Measurements from ENCODE around the gene BST1. TPM values are rescaled to one million over a fixed set of nuclear protein-coding genes. Genes with fewer than 3 reads are reported as not detected.
A peak's percentile ranks its signal among the peaks of the same experiment; 100 is the strongest.

The BST1 gene
- total and polyA plus RNA-seq, 12 donors = 2.3 to 10.3 (median 4.0) TPM

DNA sequence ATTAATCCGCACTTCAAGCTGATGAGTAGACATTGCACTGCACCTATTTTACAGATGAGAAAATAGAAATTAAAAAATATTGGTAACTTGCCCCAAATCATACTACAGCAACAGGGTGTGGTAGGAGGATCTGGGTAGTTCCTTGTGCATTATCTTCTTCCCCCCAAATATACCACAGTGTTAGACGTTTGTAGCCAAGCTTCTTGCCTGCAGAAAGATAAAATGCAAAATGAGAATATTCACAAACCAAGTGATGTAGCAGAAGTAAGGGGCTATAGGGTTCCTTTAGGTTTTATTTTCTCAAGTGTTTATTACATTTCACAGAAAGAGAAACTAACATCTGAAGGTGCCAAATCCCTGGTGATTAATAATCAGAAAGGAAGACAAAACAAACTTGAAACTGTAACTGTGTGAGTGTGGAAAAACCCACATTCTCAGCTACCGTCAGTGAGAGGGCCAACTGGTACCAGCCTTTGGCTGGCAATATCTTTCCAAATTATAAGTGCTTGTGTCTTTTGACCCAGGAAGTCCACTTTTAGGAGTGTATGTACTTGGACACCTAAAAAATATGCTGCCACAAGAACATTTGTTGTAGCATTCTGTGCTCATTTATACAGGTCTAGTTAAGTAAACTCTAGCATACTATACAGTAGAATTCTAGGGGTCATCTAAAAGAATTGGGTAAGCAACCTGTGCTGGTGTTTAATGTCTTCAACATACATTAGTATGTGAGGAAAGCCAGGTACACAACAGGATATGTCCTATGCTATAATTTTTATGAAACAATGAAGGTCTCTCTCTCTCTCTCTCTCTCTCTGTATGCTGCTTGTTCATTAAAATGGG, 68.6 kb downstream of the BST1 start:
- TF ChIP-seq POLR2A (IDR thresholded peaks at IDR 0.05) = no peak
- TF ChIP-seq, protein P1, sequence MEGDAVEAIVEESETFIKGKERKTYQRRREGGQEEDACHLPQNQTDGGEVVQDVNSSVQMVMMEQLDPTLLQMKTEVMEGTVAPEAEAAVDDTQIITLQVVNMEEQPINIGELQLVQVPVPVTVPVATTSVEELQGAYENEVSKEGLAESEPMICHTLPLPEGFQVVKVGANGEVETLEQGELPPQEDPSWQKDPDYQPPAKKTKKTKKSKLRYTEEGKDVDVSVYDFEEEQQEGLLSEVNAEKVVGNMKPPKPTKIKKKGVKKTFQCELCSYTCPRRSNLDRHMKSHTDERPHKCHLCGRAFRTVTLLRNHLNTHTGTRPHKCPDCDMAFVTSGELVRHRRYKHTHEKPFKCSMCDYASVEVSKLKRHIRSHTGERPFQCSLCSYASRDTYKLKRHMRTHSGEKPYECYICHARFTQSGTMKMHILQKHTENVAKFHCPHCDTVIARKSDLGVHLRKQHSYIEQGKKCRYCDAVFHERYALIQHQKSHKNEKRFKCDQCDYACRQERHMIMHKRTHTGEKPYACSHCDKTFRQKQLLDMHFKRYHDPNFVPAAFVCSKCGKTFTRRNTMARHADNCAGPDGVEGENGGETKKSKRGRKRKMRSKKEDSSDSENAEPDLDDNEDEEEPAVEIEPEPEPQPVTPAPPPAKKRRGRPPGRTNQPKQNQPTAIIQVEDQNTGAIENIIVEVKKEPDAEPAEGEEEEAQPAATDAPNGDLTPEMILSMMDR (IDR thresholded peaks at IDR 0.05) = no peak
- Histone ChIP-seq H3K27me3 (no peaks in the 10 kb centered on the region), H3K27ac (no peak overlapping the region), H3K4me1 (replicated peaks in 1 of 2) (no peaks in the 10 kb centered on the region), H3K9me3 (replicated peaks in 1 of 3) (no peaks in the 10 kb centered on the region), H3K4me3 (no peak overlapping the region), H3K36me3 (replicated peaks in 1 of 2) (no peaks in the 10 kb centered on the region)
- 53 to 69% (median 59%) methylated on average over 3 of the region's 3 CpGs for WGBS, 4 donors
- intact Hi-C loops (cut with DNase I) = no loop called here
- DNase-seq = no peak

DNA sequence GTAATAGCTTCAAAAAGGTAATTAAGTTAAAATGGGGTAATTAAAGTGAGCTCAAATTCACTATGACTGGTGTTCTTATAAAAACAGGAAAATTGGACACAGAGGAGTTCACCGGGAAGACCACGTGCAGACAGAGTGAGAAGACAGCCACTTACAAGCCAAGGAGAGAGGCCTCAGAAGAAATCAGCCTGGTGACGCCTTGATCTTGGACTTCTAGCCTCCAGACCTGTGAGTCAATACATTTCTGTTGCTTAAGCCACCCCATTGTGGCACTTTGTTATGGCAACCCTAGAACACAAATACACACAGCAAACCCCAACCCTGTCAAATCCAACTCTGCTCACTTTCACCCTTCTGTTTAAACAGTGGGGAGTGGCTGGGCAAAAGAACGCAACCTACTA, 71.2 kb downstream of the BST1 start:
- peaks cover 0 to 7% of the 10 kb centered on the region in 2 donors for H3K4me1 ChIP-seq (replicated peaks in 1 of 2)
- H3K9me3 ChIP-seq (replicated peaks in 1 of 3) = no peaks in the 10 kb centered on the region
- H3K27me3 ChIP-seq = no peaks in the 10 kb centered on the region
- 91 to 94% (median 93%) methylated on average over 4 of the region's 4 CpGs for WGBS, 4 donors
- H3K27ac ChIP-seq = no peak overlapping the region
- no peak for DNase-seq
- TF ChIP-seq, protein P1 (IDR thresholded peaks at IDR 0.05) = no peak
- no peak for TF ChIP-seq POLR2A (IDR thresholded peaks at IDR 0.05)
- no peak overlapping the region for H3K4me3 ChIP-seq
- intact Hi-C loops (cut with DNase I) = no loop called here
- no peaks in the 10 kb centered on the region for H3K36me3 ChIP-seq (replicated peaks in 1 of 2)

DNA sequence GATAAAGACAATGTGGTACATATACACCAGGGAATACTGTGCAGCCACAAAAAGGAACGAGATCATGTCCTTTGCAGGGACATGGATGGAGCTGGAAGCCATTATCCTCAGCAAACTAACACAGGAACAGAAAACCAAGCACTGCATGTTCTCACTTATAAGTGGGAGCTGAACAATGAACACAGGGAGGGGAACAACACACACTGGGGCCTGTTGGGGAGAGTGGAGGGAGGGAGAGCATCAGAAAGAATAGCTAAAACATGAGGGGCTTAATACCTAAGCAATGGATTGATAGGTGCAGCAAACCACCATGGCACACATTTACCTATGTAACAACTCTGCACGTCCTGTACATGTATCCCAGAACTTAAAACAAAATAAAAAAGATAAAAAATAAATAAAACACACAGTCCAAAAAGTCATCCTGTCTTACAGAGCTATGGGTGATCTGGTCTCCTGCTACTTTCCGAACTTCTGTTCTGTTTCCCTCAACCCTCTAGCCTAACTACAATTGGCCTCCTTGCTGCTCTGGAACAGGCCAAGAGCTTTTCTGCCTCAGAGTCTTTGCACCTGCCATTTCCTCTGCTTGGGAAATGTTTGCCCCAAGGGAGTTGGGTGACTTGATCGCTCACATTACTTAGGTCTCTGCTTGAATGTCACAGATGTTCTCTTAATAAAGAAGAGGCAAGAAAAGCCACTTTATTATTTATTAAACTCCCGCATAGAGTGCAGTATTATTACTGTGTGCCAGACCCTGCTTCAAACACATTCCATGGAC, 74.2 kb downstream of the BST1 start:
- no peak for DNase-seq
- intact Hi-C loops (cut with DNase I) = no loop called here
- 85 to 87% (median 86%) methylated on average over 5 of the region's 5 CpGs for WGBS, 4 donors
- H3K4me1 ChIP-seq (replicated peaks in 1 of 2) = peaks cover 0 to 13% of the 10 kb centered on the region in 2 donors
- H3K4me3 ChIP-seq = no peak overlapping the region
- no peak overlapping the region for H3K27ac ChIP-seq
- TF ChIP-seq POLR2A (IDR thresholded peaks at IDR 0.05) = no peak
- TF ChIP-seq, protein P1 (IDR thresholded peaks at IDR 0.05) = no peak
- no peaks in the 10 kb centered on the region for H3K27me3 ChIP-seq
- H3K36me3 ChIP-seq (replicated peaks in 1 of 2) = no peaks in the 10 kb centered on the region
- H3K9me3 ChIP-seq (replicated peaks in 1 of 3) = no peaks in the 10 kb centered on the region

DNA sequence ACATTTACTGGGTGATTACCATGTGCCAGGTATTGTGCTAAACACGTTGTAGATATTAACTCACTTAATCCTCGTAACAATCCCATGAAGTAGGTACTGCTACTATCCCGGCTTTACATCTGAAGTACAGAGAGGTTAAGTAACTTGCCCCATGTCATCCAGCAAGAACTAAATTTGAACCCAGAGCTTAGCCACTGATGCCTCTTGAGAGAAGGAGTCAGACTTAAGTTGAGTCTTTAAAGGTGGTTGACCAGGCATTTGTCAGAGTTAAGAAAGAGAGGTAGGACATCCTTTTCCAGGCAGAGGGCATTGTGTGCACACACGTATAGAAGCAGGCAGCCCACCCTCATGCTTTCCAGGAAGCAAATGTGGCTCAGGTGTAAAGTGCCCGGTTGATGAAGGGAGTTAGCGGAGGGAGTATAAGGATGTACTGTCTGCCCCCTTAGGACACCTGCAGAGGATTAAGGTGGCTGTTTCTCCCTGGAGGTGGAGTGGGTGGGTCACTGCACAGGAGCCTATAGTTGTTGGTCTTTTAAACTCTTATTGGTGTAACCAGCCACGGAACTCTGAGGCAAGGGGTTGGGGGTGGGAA, 74.9 kb downstream of the BST1 start:
- 76 to 92% (median 79%) methylated on average over 6 to 7 of the region's 7 CpGs for WGBS, 4 donors
- Histone ChIP-seq H3K9me3 (replicated peaks in 1 of 3) (no peaks in the 10 kb centered on the region), H3K4me3 (peak overlapping the region in 2 of 4 donors; percentile 47 to 81), H3K4me1 (replicated peaks in 1 of 2) (peaks cover 0 to 13% of the 10 kb centered on the region in 2 donors), H3K27me3 (no peaks in the 10 kb centered on the region), H3K27ac (peak overlapping the region in 1 of 5 donors; percentile 52), H3K36me3 (replicated peaks in 1 of 2) (no peaks in the 10 kb centered on the region)
- no peak for TF ChIP-seq POLR2A (IDR thresholded peaks at IDR 0.05)
- TF ChIP-seq, protein P1 (IDR thresholded peaks at IDR 0.05) = no peak
- intact Hi-C loops (cut with DNase I) = no loop called here
- DNase-seq = no peak

All from adrenal gland (tissue), 12 donors.